ENCODE measurements around the gene TRIM75.

TRIM75 gene

GRCh38 chr4:165053645-165054044 lies at the start of gene TRIM75:
TSS of gene TRIM75 (plus strand) at chr4:165053866. CDS start at chr4:165059148, 5,282 bp downstream.
- TF ChIP-seq CTCF (IDR thresholded peaks at IDR 0.05; ENCODE audit: insufficient read depth, low read depth, low read length, missing control alignments), result no peak
- DNase-seq (ENCODE audit: low read depth), result no peak
- H3K4me3 ChIP-seq (ENCODE audit: low read depth, low read length), result no peak within 1 kb of the TSS

GRCh38 chr4:165005352-165005925 lies 48.2 kb upstream of the TRIM75 start:
- no peak for TF ChIP-seq CTCF (IDR thresholded peaks at IDR 0.05; ENCODE audit: insufficient read depth, low read depth, low read length, missing control alignments)
- H3K4me3 ChIP-seq (ENCODE audit: low read depth, low read length), result no peak overlapping the region
- DNase-seq (ENCODE audit: low read depth), result no peak

- no peak for DNase-seq (ENCODE audit: low read depth)
- H3K4me3 ChIP-seq (ENCODE audit: low read depth, low read length), result no peak overlapping the region
- TF ChIP-seq CTCF (IDR thresholded peaks at IDR 0.05; ENCODE audit: insufficient read depth, low read depth, low read length, missing control alignments), result no peak
These were observed 47.2 kb upstream of the TRIM75 start for GRCh38 chr4:165006456-165006855.

GRCh38 chr4:165006886-165007285 lies 46.8 kb upstream of the TRIM75 start:
- H3K4me3 ChIP-seq (ENCODE audit: low read depth, low read length), result no peak overlapping the region
- no peak for DNase-seq (ENCODE audit: low read depth)
- TF ChIP-seq CTCF (IDR thresholded peaks at IDR 0.05; ENCODE audit: insufficient read depth, low read depth, low read length, missing control alignments), result no peak

GRCh38 chr4:165009493-165010227 lies 44.0 kb upstream of the TRIM75 start:
- TF ChIP-seq CTCF (IDR thresholded peaks at IDR 0.05; ENCODE audit: insufficient read depth, low read depth, low read length, missing control alignments), result no peak
- H3K4me3 ChIP-seq (ENCODE audit: low read depth, low read length), result no peak overlapping the region
- DNase-seq (ENCODE audit: low read depth), result peak; percentile 56

GRCh38 chr4:165010487-165010886 lies 43.2 kb upstream of the TRIM75 start:
- H3K4me3 ChIP-seq (ENCODE audit: low read depth, low read length), result no peak overlapping the region
- no peak for DNase-seq (ENCODE audit: low read depth)
- TF ChIP-seq CTCF (IDR thresholded peaks at IDR 0.05; ENCODE audit: insufficient read depth, low read depth, low read length, missing control alignments), result no peak
